HepG2 (cell line): ENCODE measurements around the gene CEP250. TPM values are rescaled to one million over a fixed set of nuclear protein-coding genes. Genes with fewer than 3 reads are reported as not detected.

Experiments
- AHR ChIP-seq: IDR thresholded peaks from 2 replicates; pipeline ENCODE4 v1.6.1; 2018; ENCODE audit warnings: missing genetic modification reagents, missing compliant biosample characterization
- CREB1 ChIP-seq, 2 experiments: fragments of 450-650 bp in 1 of 2; IDR thresholded peaks; 2 replicates each; pipeline ENCODE4 v1.6.1; 2016 to 2017; ENCODE audit warnings: control low read depth in 1 of 2, mild to moderate bottlenecking in 1 of 2, missing compliant biosample characterization in 1 of 2, missing genetic modification characterization in 1 of 2
- E2F5 ChIP-seq: sonication (generic); formaldehyde crosslinking; conservative IDR thresholded peaks from 2 replicates; pipeline ENCODE4 v1.4.0; 2020; ENCODE audit warnings: missing genetic modification reagents
- KDM3A ChIP-seq: IDR thresholded peaks from 2 replicates; pipeline ENCODE4 v1.6.1; 2018; ENCODE audit warnings: low read depth, missing compliant biosample characterization
- KDM4B ChIP-seq: sonication (generic); formaldehyde crosslinking; IDR thresholded peaks from 2 replicates; pipeline ENCODE4 v1.4.0; 2020; ENCODE audit warnings: missing genetic modification reagents
- MED1 ChIP-seq: sonication (generic); formaldehyde crosslinking; IDR thresholded peaks from 2 replicates; pipeline ENCODE4 v1.4.0; 2020; ENCODE audit warnings: missing genetic modification reagents
- PATZ1 ChIP-seq: sonication (generic); formaldehyde crosslinking; IDR thresholded peaks from 2 replicates; pipeline ENCODE4 v1.4.0; 2020; ENCODE audit warnings: missing genetic modification reagents
- SIN3B ChIP-seq: fragments of 150-350 bp; IDR thresholded peaks from 2 replicates; pipeline ENCODE4 v1.6.1; 2014; ENCODE audit warnings: low read length
- SIX1 ChIP-seq: sonication (generic); formaldehyde crosslinking; IDR thresholded peaks from 2 replicates; pipeline ENCODE4 v1.4.0; 2020; ENCODE audit warnings: missing genetic modification reagents, borderline replicate concordance
- SNAI1 ChIP-seq: sonication (generic); formaldehyde crosslinking; IDR thresholded peaks from 2 replicates; pipeline ENCODE4 v1.5.0; 2020; ENCODE audit warnings: mild to moderate bottlenecking, missing genetic modification reagents, borderline replicate concordance
- SRY ChIP-seq: sonication (generic); formaldehyde crosslinking; IDR thresholded peaks from 2 replicates; pipeline ENCODE4 v1.8.0; 2022; ENCODE audit warnings: mild to moderate bottlenecking, missing genetic modification reagents
- TEAD3 ChIP-seq: optimal IDR thresholded peaks from 2 replicates; pipeline ENCODE3; 2016; ENCODE audit warnings: borderline replicate concordance
- USF2 ChIP-seq, 2 experiments: sonication (generic) in 1 of 2; formaldehyde crosslinking in 1 of 2; IDR thresholded peaks; 2 replicates each; pipeline versions ENCODE4 v1.5.1 to v1.6.1; 2011 to 2020; ENCODE audit warnings: borderline replicate concordance in 1 of 2, low read depth in 1 of 2, low read length in 1 of 2, mild to moderate bottlenecking in 1 of 2, missing genetic modification reagents in 1 of 2, moderate library complexity in 1 of 2
- ZBTB26 ChIP-seq: IDR thresholded peaks from 2 replicates; pipeline ENCODE4 v1.6.1; 2016; ENCODE audit warnings: missing compliant biosample characterization, missing genetic modification reagents, borderline replicate concordance
- ZNF414 ChIP-seq: sonication (generic); formaldehyde crosslinking; IDR thresholded peaks from 2 replicates; pipeline ENCODE4 v1.5.0; 2020; ENCODE audit warnings: missing genetic modification reagents
- ZNF430 ChIP-seq: sonication (generic); formaldehyde crosslinking; IDR thresholded peaks from 2 replicates; pipeline ENCODE4 v1.9.0; 2021; ENCODE audit warnings: mild to moderate bottlenecking, missing genetic modification reagents
- ZNF605 ChIP-seq: sonication (generic); formaldehyde crosslinking; IDR thresholded peaks from 2 replicates; pipeline ENCODE4 v1.8.0; 2022; ENCODE audit warnings: mild to moderate bottlenecking, missing genetic modification reagents
- ZNF619 ChIP-seq: sonication (generic); formaldehyde crosslinking; IDR thresholded peaks from 2 replicates; pipeline ENCODE4 v1.4.0; 2020; ENCODE audit warnings: mild to moderate bottlenecking, missing genetic modification reagents
- polyA plus RNA-seq, 8 experiments: library from polyadenylated mRNA; depleted of rRNA in 3 of 8; stranded (reverse) in 7 of 8; unstranded in 1 of 8; fragments of >200 nt; fragmentation: Illumina TruSeq in 4 of 8; extraction: Trizol in 4 of 8; gene quantifications; 2 replicates each; pipeline versions ENCODE4 v1.2.1 to v1.2.3, GENCODE V29; 2011 to 2016; ENCODE audit warnings: low read depth in 4 of 8, missing spikeins in 1 of 8, mixed read lengths in 1 of 8; ENCODE audit not compliant: insufficient read depth in 1 of 8
- total RNA-seq, 5 experiments: library from RNA; depleted of rRNA; stranded (reverse); fragments of >200 nt; fragmentation: Illumina TruSeq; extraction: Trizol; gene quantifications; 2 replicates each; pipeline ENCODE4 v1.2.3, GENCODE V29; 2016; ENCODE audit warnings: low read depth in 1 of 5

Gene CEP250
- total and polyA plus RNA-seq, 2 of the 13 experiments (the other 11 are each of a cell fraction or from before 2014, with no cell fraction given) = 28.8 to 55.3 TPM

GRCh38 chr20:35447082-35447789 is 8.2 kb upstream of the CEP250 start (continued):
- TF ChIP-seq ZBTB26 (CRISPR knock-in tag) = peak; percentile 53; the same call in 1 of the 2 replicates
- TF ChIP-seq TEAD3 (CRISPR knock-in tag) = peak; percentile 85
- peak; percentile 51; the same call in 1 of the 2 replicates for TF ChIP-seq ZNF430 (CRISPR knock-in tag)
- 0 out of 2 replicates have a peak, but pooled peaks have one; percentile 12 for TF ChIP-seq CREB1 (IDR thresholded peaks at IDR 0.05)
- no peak for TF ChIP-seq CREB1 (CRISPR knock-in tag; IDR thresholded peaks at IDR 0.05)
- peak; percentile 47; the same call in 1 of the 2 replicates for TF ChIP-seq MED1 (CRISPR knock-in tag)
- TF ChIP-seq KDM3A (CRISPR knock-in tag) = no peak
- TF ChIP-seq KDM4B (CRISPR knock-in tag) = peak; percentile 64; the same call in 1 of the 2 replicates
- no peak for TF ChIP-seq USF2 (IDR thresholded peaks at IDR 0.05; ENCODE audit: low read depth, low read length)
- no peak for TF ChIP-seq USF2 (CRISPR knock-in tag; IDR thresholded peaks at IDR 0.05; ENCODE audit: borderline replicate concordance)
- peak; percentile 42; the same call in 1 of the 2 replicates for TF ChIP-seq PATZ1 (CRISPR knock-in tag)
- no peak for TF ChIP-seq SRY (CRISPR knock-in tag)
- TF ChIP-seq ZNF619 (CRISPR knock-in tag) = no peak
- TF ChIP-seq SIX1 (CRISPR knock-in tag) = no peak
- TF ChIP-seq SIN3B = no peak
- TF ChIP-seq SNAI1 (CRISPR knock-in tag) = no peak
- peak; percentile 75; the same call in 1 of the 2 replicates for TF ChIP-seq ZNF605 (CRISPR knock-in tag)
- no peak for TF ChIP-seq E2F5
- TF ChIP-seq AHR = no peak
- 0 out of 2 replicates have a peak, but pooled peaks have one; percentile 45 for TF ChIP-seq ZNF414 (CRISPR knock-in tag)
